Endodermal cell (in vitro differentiated cells): ENCODE measurements around the gene GNL1. TPM values are rescaled to one million over a fixed set of nuclear protein-coding genes. Genes with fewer than 3 reads are reported as not detected.

Source experiments
- DNase-seq: peaks from one replicate; pipeline ENCODE4 v3.0.0-alpha.2; 2017
- H3K27ac ChIP-seq: 2 replicates; pipeline ENCODE4 v1.5.1; 2013; ENCODE audit warnings: mild to moderate bottlenecking, low read depth, low read length, moderate library complexity
- H3K27me3 ChIP-seq: 2 replicates; pipeline ENCODE4 v1.6.1; 2013; ENCODE audit warnings: mild to moderate bottlenecking, low read length, moderate library complexity; ENCODE audit not compliant: insufficient read depth, control insufficient read depth, poor library complexity, severe bottlenecking
- H3K36me3 ChIP-seq: 2 replicates; pipeline ENCODE4 v1.7.0; 2013; ENCODE audit warnings: mild to moderate bottlenecking, low read length, moderate library complexity; ENCODE audit not compliant: control insufficient read depth, insufficient read depth
- H3K4me1 ChIP-seq: one replicate; pipeline ENCODE4 v1.7.0; 2013; ENCODE audit warnings: low read length; ENCODE audit not compliant: control insufficient read depth, insufficient read depth
- H3K4me3 ChIP-seq: 2 replicates; pipeline ENCODE4 v1.5.1; 2013; ENCODE audit warnings: mild to moderate bottlenecking, low read length, moderate library complexity
- H3K9ac ChIP-seq: 2 replicates; pipeline ENCODE4 v1.6.1; 2013; ENCODE audit warnings: mild to moderate bottlenecking, low read length, moderate library complexity; ENCODE audit not compliant: poor library complexity, severe bottlenecking; ENCODE audit errors: extremely low read depth
- H3K9me3 ChIP-seq: 2 replicates; pipeline ENCODE4 v1.6.1; 2013; ENCODE audit warnings: mild to moderate bottlenecking, low read length, moderate library complexity; ENCODE audit not compliant: control insufficient read depth
- H3K27ac Mint-ChIP-seq: 2 replicates; pipeline ENCODE4 v1.8.0; 2020; ENCODE audit warnings: mixed read lengths
- H3K27me3 Mint-ChIP-seq: 2 replicates; pipeline ENCODE4 v1.8.0; 2021; ENCODE audit warnings: mild to moderate bottlenecking, mixed read lengths; ENCODE audit not compliant: insufficient read depth
- H3K36me3 Mint-ChIP-seq: 2 replicates; pipeline ENCODE4 v1.8.0; 2020; ENCODE audit warnings: low read depth, mixed read lengths
- H3K4me1 Mint-ChIP-seq: 2 replicates; pipeline ENCODE4 v1.8.0; 2020; ENCODE audit warnings: mixed read lengths
- H3K4me3 Mint-ChIP-seq: 2 replicates; pipeline ENCODE4 v1.8.0; 2020; ENCODE audit warnings: mild to moderate bottlenecking, moderate library complexity, mixed read lengths
- H3K9me3 Mint-ChIP-seq: 2 replicates; pipeline ENCODE4 v1.8.0; 2020; ENCODE audit warnings: mild to moderate bottlenecking, mixed read lengths
- WGBS, 2 experiments: methylation state at CpG; one replicate each; pipeline versions ENCODE4 v1.1.5 to v1.1.7; 2013; ENCODE audit warnings: missing lambda C conversion rate in 2 of 2, mixed read lengths in 1 of 2; ENCODE audit not compliant: insufficient coverage in 1 of 2, insufficient read length in 1 of 2; 5-methylcytosine and 5-hydroxymethylcytosine counted together
- total RNA-seq, 2 donors: library from RNA; stranded (reverse); fragmentation: NEBNext Ultra II Directional in 1 of 2; extraction: Animal tissue kit (Norgen Biotek cat#: 25700) in 1 of 2; gene quantifications; 2 replicates in 1 of 2; 3 replicates in 1 of 2; pipeline ENCODE4 v1.2.1, GENCODE V29; 2021
- TF ChIP-seq, protein P1 (sequence below): fragments of 200-600 bp; sonication (generic); conservative IDR thresholded peaks from 2 replicates; pipeline ENCODE4 v1.5.0; 2021; ENCODE audit warnings: antibody characterized with exemption, mild to moderate bottlenecking

GNL1 gene
- total RNA-seq, 2 donors from 2014 or later, result 82.1 to 93.5 TPM

DNA sequence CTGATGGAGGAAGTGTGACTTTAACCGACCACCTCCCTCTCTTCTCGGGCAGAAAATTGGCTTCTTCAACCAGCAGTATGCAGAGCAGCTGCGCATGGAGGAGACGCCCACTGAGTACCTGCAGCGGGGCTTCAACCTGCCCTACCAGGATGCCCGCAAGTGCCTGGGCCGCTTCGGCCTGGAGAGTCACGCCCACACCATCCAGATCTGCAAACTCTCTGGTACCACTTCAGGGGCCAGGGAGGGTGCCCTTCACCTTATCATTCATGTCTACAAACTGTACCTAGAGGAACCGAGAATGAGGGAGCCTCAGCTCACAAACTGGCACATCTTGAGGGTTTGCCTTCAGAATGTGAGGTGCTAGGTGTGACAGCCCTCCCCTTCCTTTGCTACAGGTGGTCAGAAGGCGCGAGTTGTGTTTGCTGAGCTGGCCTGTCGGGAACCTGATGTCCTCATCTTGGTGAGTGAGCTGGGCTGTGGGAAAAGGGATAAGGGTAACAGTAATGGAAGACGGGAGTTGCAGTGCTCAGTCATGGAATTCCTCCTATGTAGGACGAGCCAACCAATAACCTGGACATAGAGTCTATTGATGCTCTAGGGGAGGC is 33.6 kb upstream of the GNL1 start:
- Histone ChIP-seq H3K27ac (no peak overlapping the region), H3K4me3 (no peak overlapping the region), H3K27me3 (no peaks in the 10 kb centered on the region), H3K36me3 (peaks cover 87% of the 10 kb centered on the region), H3K9me3 (no peaks in the 10 kb centered on the region), H3K9ac (no peak overlapping the region), H3K4me1 (no peaks in the 10 kb centered on the region)
- Mint-ChIP-seq H3K27ac (peak overlapping the region; percentile 18), H3K27me3 (no peaks in the 10 kb centered on the region), H3K36me3 (peaks cover 81% of the 10 kb centered on the region), H3K4me3 (no peak overlapping the region), H3K4me1 (no peaks in the 10 kb centered on the region), H3K9me3 (no peaks in the 10 kb centered on the region)
- 95 to 97% methylated on average over 10 to 15 of the region's 15 CpGs for WGBS, 2 experiments
- DNase-seq, result no peak
- TF ChIP-seq, protein P1, sequence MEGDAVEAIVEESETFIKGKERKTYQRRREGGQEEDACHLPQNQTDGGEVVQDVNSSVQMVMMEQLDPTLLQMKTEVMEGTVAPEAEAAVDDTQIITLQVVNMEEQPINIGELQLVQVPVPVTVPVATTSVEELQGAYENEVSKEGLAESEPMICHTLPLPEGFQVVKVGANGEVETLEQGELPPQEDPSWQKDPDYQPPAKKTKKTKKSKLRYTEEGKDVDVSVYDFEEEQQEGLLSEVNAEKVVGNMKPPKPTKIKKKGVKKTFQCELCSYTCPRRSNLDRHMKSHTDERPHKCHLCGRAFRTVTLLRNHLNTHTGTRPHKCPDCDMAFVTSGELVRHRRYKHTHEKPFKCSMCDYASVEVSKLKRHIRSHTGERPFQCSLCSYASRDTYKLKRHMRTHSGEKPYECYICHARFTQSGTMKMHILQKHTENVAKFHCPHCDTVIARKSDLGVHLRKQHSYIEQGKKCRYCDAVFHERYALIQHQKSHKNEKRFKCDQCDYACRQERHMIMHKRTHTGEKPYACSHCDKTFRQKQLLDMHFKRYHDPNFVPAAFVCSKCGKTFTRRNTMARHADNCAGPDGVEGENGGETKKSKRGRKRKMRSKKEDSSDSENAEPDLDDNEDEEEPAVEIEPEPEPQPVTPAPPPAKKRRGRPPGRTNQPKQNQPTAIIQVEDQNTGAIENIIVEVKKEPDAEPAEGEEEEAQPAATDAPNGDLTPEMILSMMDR, result no peak

DNA sequence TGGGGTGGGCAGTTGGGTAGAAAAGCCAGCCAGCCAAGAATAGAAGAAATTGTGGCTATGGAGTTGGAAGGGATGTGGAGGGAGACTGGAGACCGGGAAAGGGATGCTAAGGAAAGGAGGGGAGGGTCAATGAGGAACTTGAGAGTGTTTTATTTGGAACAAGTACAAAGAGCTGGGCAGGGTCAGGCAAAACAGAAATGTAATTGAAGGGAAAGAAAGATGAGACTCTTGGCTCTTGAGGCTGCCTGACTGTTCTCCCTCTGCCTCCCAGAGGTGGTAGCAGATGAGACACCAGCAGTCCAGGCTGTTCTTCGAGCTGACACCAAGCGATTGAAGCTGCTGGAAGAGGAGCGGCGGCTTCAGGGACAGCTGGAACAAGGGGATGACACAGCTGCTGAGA is 27.6 kb upstream of the GNL1 start:
- no peaks in the 10 kb centered on the region for H3K27me3 ChIP-seq
- H3K4me1 ChIP-seq, result no peaks in the 10 kb centered on the region
- peaks cover 89% of the 10 kb centered on the region for H3K36me3 ChIP-seq
- DNase-seq, result no peak
- H3K27ac Mint-ChIP-seq, result no peak overlapping the region
- H3K9me3 ChIP-seq, result no peaks in the 10 kb centered on the region
- H3K9me3 Mint-ChIP-seq, result no peaks in the 10 kb centered on the region
- no peak overlapping the region for H3K27ac ChIP-seq
- peaks cover 86% of the 10 kb centered on the region for H3K36me3 Mint-ChIP-seq
- H3K4me3 ChIP-seq, result no peak overlapping the region
- TF ChIP-seq, protein P1, result no peak
- no peak overlapping the region for H3K4me3 Mint-ChIP-seq
- no peak overlapping the region for H3K9ac ChIP-seq
- 92 to 93% methylated on average over 5 of the region's 5 CpGs for WGBS, 2 experiments
- H3K27me3 Mint-ChIP-seq, result no peaks in the 10 kb centered on the region
- H3K4me1 Mint-ChIP-seq, result no peaks in the 10 kb centered on the region

GRCh38 chr6:30578051-30578450 is 21.8 kb upstream of the GNL1 start:
- Histone ChIP-seq H3K4me3 (no peak overlapping the region), H3K9me3 (no peaks in the 10 kb centered on the region), H3K36me3 (peaks cover 70% of the 10 kb centered on the region), H3K4me1 (peaks cover 7% of the 10 kb centered on the region), H3K27ac (no peak overlapping the region), H3K27me3 (no peaks in the 10 kb centered on the region), H3K9ac (no peak overlapping the region)
- Mint-ChIP-seq H3K9me3 (no peaks in the 10 kb centered on the region), H3K27ac (no peak overlapping the region), H3K27me3 (no peaks in the 10 kb centered on the region), H3K4me1 (peaks cover 16% of the 10 kb centered on the region), H3K36me3 (peaks cover 61% of the 10 kb centered on the region), H3K4me3 (no peak overlapping the region)
- DNase-seq, result no peak
- TF ChIP-seq, protein P1, result no peak
- WGBS, 2 experiments, result 96 to 97% methylated on average over 7 to 8 of the region's 8 CpGs
